Measurements from ENCODE around the gene AVPR2.
A peak's percentile ranks its signal among the peaks of the same experiment; 100 is the strongest.

GRCh38 chrX:153925739-153926551 is 21.5 kb downstream of the AVPR2 start, which contains the start of gene ARHGAP4:
- TF ChIP-seq EP300 (IDR thresholded peaks at IDR 0.05): no peak
- TF ChIP-seq POLR2AphosphoS5 (IDR thresholded peaks at IDR 0.05): no peak
- TF ChIP-seq CTCF (IDR thresholded peaks at IDR 0.05): peak in 2 of 6 experiments; percentile 5 to 13

Data from upper lobe of left lung (tissue), 4 donors.